Fibroblast of skin of right biceps (primary cell): Measurements from ENCODE around the gene SELENOO.

Experiments used
- DNase-seq: peaks from one replicate; pipeline ENCODE4 v3.0.0-alpha.2; 2013

The SELENOO gene

GRCh38 chr22:50218153-50218995, 17.6 kb downstream of the SELENOO start:
- DNase-seq: no peak

- DNase-seq: peak; percentile 79
These were observed 18.4 kb downstream of the SELENOO start for GRCh38 chr22:50218996-50219727.

DNA sequence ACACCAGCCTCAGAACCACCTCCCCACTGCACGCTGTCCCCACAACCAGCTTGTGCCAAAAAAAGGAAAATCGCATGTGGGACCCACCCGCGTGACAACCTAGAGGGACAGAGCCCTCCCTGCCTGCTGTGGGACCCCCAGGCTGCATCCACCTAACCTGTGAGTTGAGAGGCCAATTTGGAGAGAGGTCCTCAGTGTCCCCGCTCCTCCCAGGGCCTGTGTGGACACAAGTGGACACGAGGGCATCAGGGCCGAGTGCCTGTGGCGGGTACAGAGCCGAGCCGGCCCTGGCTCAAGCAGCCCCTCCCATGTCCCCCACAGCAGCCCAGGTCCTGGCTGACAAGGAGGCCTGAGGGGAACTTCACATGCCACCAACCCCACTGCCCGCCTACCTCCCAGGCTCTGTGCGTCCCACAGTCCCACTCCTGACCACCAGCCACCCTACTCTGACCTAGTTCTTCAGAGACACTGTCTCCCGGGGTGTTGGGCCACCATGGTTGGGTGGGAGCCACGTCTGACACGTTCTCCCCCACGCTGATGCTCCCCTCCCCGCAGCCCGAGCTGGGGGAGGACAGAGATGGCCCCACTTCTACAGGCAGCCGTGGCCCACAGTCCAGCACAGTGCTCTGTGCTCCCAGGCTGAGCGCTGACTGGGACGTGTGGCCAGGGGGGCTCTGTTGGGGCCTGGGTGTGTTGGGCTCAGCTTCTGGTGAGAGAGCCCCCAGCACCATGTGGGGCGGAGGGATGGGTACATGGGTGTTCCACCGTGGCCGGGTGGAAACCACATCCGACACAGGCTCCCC, 19.2 kb downstream of the SELENOO start:
- no peak for DNase-seq

DNA sequence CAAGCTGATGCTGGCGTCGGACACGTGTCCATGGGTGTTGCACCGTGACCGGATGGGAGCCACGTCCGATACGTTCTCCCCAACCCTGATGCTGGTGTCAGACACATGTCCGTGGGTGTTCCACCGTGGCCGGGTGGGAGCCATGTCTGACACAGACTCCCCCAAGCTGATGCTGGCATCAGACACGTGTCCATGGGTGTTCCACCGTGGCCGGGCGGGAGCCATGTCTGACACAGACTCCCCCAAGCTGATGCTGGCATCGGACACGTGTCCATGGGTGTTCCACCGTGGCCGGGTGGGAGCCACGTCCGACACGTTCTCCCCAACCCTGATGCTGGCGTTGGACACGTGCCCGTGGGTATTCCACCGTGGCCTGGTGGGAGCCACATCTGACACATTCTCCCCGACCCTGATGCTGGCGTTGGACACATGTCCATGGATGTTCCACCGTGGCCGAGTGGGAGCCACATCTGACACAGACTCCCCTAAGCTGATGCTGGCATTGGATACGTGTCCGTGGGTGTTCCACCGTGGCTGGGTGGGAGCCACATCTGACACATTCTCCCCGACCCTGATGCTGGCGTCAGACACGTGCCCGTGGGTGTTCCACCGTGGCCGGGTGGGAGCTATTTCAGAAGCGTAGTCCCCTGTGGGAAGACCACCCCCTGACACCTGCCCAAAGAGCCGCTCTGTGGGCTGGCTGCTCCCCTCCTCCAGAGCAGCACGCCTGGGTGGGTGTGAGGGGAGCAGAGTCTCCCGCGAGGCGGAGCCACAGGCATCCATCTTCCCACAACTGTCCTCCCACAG, 20.0 kb downstream of the SELENOO start:
- DNase-seq: no peak

- DNase-seq: no peak
These were observed 20.8 kb downstream of the SELENOO start for GRCh38 chr22:50221410-50222300.

DNA sequence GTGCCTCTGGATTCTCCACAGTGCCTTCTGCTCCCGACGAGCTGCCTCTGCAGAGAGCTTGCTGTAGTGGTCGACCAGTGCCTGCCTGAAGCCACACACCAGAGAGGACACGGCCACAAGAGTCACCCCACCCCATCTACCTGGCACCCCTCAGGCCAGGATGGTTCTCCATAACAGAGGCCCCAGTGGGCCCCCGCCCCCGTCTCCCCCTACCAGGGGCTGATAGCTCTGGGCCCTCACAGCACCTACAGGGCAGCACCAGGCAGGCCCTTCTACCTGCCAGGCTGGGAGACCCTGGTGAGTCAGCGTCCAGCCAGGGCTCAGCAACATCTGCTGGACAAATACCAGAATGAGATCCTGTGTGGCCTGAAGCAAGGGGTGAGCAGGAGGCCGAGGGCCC, 21.7 kb downstream of the SELENOO start:
- no peak for DNase-seq

DNA sequence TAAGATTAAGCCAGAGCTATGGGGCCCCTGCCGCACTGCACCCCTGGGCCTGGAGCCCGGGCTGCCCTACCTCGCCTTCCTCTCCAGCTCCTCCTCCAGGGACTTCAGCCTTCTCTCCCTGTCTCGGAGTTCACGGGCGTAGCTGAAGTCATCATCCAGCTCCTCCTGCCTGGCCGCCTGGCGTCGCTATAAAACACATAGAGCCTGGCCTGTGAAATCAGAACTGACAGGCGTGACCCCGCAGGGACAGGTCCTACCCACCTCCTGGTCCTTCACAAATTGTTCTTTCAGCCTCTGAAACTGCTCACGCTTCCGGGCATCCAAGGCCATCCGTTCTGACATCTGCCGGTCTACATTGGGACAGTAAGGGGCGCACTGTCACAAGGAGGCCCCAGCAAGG, 23.3 kb downstream of the SELENOO start:
- DNase-seq: no peak

DNA sequence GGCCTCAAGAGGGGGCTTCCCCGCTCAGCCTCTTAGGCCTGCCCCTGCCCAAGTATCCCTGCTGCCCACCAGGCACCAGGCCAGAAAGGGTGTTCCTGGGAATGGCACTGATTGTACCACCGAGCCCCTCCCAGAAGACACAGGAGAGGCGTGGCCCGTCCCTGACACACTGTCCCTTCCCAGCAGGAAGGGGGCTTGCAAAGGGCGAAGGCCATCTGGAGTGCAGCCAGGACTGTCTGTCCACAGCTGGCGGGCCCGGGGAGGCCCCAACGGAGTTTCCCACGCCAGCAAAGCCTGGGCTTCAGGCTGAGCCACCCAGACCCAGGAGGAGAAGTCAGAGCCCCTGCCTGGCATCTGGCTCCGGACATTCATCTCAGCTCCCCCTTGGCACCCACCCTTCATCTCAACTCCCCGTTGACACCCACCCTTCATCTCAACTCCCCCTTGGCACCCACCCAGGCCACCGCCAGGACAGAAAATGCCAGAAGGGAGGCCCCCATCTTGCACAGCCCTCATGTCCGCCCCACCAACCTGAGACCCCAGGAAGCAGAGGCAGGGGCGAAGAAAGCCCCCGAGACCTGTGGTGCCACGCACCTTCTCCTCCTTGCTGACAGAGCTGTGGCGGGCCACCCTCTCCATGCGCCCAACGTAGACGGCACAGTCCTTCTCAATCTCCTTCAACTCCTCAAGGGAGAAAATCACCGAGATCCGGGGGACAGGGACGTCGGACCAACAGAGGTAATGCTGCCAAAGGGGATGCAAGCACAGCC, 24.6 kb downstream of the SELENOO start:
- DNase-seq: no peak

- DNase-seq: no peak
These were observed 25.5 kb downstream of the SELENOO start for GRCh38 chr22:50226063-50226874.

DNA sequence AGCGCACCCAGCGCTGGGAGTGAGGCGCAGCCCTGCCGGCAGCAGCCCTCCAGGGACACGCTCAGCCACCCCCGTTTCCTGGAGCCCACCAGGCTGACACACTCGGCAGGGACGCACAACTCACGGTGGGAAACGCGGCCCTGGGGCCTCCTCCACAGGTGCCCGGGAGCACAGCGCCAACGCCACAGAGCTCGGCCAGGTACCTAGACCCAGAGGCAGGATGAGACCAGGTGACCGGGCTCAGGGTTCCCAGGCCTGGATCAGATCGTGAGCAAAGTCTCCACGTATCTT, 26.0 kb downstream of the SELENOO start:
- DNase-seq: no peak

DNA sequence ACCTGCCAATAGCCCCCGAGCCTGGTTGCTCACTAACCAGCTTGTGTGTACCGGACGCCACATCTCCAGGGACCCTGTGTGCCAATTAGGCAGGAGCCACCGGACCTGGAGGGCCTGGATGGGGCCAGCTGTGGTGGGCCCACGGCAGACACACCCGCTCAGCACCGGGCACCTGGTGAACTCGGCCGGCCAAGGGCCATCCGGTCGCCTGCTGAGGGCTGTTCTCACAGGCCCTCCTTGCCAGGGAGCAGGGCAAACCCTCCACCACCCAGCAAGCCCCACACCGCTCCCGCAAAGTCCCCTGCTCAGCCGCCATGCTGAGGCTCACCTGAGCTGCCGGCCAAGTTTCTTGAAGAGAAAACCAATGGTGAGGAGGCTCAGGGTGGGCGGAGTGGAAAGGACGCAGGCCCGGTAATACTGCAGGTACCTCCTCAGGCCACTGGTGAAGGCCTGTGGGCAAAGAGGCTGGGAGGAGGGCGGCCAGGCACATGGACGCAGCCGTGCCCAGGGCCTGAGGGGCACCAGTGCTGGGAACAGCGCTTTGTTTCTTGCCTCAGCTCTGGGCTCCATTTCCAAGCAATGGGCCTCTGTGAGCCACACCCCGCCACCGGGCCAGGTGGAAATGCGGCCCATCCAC, 26.9 kb downstream of the SELENOO start:
- DNase-seq: no peak

DNA sequence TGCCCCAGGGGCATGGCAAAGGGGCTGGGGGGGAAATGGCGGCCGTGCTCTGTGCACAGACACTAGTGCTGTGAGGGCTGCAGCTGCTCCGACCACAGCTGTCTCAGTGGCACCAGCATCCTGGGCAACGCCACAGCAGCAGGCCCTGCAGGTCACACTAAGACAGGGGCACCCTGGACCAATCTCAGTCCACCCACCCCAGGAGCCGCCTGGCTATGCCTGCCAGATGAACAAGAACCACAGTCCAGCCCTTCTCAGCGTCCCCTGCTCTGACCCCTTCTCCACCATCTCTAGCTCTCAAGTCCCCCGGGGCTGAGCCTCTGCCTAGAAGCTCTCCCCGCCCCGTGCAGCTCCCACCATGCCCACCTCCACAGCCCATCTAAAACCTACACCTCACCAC, 27.6 kb downstream of the SELENOO start:
- DNase-seq: no peak

DNA sequence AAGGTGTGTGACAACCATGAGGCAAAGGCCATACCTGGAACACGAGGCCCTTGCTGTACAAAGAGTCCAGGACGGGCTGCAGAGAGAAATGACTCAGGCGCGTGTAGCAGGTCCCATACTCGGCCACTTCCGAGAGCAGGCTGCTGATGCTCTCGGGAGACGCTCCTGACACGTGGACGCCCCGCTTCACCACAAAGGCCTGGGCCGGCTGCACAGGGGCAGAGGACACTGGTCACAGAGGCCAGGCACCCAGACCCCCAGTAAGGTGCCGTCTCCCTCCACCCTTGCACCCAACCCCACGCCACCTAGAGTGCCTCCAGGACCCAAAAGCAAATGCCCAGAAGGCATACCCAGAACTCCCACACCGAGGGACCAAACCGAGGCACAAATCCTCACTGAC, 28.6 kb downstream of the SELENOO start:
- DNase-seq: no peak

GRCh38 chr22:50232481-50233151, 31.8 kb downstream of the SELENOO start:
- no peak for DNase-seq

GRCh38 chr22:50233223-50233622, 32.4 kb downstream of the SELENOO start:
- DNase-seq: no peak

DNA sequence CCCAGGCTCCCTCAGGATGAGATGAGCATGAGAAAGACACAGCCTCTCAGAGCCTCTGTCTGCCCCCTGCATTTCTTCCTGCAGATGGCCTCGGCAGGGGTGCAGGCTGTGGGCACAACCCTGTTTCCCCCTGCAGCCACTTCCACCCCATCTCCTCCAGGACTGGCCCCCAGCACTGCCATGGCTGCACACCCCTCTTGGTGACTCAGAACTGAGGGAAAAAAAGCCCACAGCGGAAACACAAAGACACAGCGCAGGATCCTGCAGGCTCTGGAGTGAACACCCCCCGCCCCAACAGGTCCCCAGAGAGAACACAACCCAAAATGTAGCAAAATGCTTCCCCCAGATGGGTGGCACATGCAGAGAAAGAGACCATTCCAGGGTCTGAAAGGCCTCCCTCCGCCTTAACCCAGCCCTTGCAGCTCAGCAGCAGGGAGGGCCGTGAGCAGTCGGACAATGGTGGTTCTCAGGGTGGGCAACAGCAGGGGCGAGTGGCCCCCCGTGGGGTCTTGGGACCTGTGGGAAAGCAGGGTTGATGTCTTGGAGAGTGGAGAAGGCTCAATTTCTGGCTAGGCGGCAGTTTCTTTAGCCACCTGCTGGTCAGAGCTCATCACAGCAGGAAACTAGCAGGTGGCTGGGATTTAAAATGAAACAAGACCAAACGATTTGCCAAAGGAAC, 36.1 kb downstream of the SELENOO start:
- no peak for DNase-seq

DNA sequence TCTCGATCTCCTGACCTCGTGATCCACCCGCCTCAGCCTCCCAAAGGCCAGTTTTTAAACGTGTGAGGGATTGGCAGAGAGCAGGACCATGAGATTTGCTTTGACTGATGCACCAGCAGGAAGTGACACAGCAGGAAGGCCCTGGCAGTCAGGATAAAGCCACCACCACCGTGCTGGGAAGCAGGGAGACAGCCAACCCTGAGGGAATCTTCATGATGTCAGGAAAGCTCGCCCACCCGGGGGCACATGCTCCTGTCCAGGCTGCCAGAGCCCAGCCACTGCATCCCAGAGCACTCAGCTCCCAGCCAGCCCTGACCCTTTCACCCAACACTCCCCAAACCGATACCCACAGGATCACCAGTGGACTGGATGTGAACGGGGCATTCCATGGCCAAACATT, 37.9 kb downstream of the SELENOO start:
- DNase-seq: no peak

DNA sequence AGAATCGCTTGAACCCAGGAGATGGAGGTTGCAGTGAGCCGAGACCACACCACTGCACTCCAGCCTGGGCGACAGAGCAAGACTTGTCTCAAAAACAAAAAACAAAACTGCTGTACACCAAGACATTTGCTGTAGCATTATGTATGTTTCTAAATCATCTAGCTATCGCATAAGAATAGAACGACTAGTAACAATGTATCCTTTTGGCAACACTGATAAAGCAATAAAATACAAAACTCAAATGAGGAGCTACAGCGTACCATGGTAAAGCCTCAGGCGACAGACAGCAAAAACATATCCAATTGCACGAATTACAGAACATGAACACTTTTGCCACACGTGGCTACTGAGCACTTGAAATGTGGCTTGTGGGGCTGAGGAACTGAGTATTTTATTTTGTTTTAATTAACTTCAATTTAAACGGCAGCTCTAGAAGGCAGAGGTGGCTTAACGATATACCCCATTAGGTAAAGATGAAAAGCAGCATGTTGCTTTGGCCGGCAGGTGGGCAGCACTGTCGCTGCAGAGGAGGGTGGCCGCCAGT, 41.7 kb downstream of the SELENOO start:
- no peak for DNase-seq
